Fibroblast of lung (primary cell): ENCODE results near the gene ANKRD44.

Source experiments
- CTCF ChIP-seq, 2 donors: IDR thresholded peaks in 1 of 2; conservative IDR thresholded peaks in 1 of 2; 1 replicate in 1 of 2; 2 replicates in 1 of 2; pipeline ENCODE4 v1.5.1; 2011 to 2012; ENCODE audit warnings: low read length in 2 of 2, control low read depth in 1 of 2, inconsistent platforms in 1 of 2, low read depth in 1 of 2, mild to moderate bottlenecking in 1 of 2
- EZH2 ChIP-seq: IDR thresholded peaks from 2 replicates; pipeline ENCODE4 v1.5.1; 2012; ENCODE audit warnings: low read length, control low read depth, mild to moderate bottlenecking; ENCODE audit errors: missing control alignments

- TF ChIP-seq CTCF (conservative IDR thresholded peaks at IDR 0.05 in 1 of 2, IDR thresholded peaks at IDR 0.05 in 1 of 2; ENCODE audit: low read depth in 1 of 2, low read length in 2 of 2), result no peak
- TF ChIP-seq EZH2, result no peak
These were observed 47.5 kb downstream of the ANKRD44 start for GRCh38 chr2:197263077-197263476.
